Glomerular visceral epithelial cell (primary cell): ENCODE measurements around the gene MCM9.
"Not testable (repeated sequence)": the region's sequence is repeated elsewhere in the genome, so short reads cannot be mapped to it uniquely, and the experiment has no call there.

Experiments used
- DNase-seq: peaks from one replicate; pipeline ENCODE4 v3.0.0-alpha.2; 2016; ENCODE audit errors: extremely low spot score

MCM9 gene

DNA sequence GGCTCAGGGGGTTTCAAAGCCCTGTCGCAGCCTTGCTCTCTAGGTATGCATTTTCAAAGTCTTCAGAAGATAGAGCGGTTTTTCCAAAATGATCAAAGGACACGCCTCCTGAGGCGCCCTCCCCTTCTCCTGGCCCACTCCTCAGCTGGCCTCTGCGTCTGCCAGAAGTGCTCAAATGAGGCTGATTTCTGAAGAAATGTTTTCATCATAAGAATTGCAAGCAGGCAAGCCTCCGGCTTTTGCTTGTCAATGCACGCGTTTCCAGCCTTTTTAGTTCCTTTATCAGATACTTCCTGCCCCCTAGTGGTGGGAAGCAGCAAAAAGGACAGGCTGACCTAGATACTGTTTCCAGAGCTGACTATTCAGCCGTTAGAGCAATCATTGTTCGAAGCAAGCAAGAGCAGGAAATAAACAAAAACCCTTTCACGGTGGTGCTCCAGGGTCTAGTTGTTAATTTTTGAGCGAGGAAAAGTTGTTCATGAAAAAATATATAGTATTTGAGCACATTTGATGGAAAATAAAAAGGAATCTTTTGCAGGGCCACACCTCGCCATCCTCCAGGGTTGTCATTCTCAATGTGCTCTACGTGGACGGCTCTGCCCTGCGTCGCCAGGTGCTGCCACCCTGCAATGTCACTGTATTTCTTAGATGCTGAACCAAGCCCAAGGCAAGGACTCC lies 134.4 kb downstream of the MCM9 start:
- DNase-seq, result peak; percentile 81

DNA sequence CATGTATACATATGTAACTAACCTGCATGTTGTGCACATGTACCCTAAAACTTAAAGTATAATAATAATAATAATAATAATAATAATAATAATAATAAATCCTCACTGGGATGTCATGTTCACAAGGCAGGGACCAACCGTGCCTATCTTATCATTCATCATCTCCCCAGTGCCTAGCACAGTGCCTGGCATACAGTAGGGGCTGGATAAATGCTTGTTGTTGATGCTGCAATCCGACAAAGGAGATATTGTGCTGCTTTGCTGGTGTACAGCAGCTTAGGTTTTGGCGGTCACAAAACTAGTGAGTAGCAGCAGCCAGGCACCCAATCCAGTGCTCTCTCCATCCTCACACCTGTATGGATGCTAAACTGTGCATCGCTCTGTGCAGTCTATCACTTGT lies 135.1 kb downstream of the MCM9 start:
- DNase-seq, result no peak

DNA sequence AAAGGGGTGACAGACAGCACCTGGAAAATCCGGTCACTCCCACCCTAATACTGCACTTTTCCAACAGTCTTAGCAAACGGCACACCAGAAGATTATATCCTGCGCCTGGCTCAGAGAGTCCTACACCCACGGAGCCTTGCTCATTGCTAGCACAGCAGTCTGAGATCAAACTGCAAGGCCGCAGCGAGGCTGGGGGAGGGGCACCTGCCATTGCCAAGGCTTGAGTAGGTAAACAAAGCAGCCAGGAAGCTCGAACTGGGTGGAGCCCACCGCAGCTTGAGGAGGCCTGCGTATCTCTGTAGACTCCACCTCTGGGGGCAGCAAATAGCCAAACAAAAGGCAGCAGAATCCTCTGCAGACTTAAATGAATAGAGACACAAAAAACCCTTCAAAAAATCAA lies 138.4 kb downstream of the MCM9 start:
- DNase-seq, result not testable (repeated sequence)

DNA sequence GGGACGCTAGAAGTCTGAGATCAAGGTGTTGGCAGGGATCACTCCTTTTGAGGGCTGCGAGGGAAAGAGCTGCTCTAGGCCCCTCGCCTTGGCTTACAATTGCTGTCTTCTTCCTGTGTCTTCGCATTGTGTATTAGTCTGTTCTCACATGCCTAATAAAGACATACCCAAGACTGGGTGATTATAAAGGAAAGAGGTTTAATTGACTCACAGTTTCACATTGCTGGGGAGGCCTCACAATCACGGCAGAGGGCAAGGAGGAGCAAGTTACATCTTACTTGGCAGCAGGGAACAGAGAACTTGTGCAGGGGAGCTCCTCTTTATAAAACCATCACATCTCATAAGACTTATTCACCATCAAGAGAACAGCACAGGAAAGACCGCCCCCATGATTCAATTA lies 143.5 kb downstream of the MCM9 start:
- no peak for DNase-seq

DNA sequence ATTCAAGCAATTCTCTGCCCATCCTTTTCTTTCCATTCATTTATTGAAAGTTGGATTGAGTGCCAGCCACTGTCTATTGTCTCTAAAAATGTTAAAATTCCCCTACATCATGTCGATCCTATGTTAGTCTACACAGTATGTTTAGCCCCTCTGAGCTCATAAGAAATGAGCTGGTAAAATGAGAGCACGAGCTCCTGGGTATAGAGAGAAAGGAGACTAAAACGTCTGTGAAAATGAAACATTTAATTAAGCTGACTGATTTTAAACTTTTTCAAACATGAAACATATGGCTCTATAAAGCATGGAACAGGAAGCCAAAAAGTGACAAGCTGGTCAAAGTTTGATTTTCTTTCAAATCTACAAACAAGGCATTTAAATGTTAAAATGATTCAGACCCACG lies 145.0 kb downstream of the MCM9 start:
- no peak for DNase-seq

DNA sequence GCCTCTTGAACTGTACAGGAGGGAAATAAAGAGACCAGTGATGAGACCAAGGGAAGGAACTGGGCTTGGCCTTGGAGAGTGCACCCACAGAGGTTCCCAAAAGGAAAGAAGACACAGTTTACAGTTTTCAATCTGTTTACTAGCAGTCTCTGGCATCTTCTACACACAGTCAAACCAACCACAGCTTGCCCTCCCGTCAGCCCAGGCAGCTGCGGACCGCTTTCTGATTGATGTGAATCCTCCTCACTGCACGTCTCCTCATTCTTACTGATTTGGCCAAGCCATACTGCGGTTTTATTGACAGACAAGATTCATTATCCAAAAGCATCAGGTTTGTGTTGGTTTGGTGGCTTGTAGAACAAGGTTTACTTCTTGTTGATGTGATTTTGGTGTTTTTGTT lies 145.5 kb downstream of the MCM9 start:
- DNase-seq, result no peak

DNA sequence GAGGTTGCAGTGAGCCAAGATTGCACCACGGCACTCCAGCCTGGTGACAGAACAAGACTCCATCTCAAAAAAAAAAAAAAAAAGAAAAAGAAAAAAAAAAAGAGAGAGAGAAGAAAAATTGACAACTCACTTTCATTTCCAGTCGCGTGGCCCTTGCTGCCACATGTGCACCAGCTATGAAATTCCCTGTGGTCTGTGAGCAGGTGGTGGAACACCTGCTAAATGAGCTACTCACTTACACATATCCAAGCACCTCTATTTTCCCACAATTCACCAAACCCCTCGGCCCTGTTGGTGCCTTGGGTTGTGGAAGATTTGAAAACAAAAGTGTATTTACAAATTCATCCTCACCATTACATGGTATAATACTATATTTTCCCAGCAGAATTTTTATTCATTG lies 146.3 kb downstream of the MCM9 start:
- no peak for DNase-seq

DNA sequence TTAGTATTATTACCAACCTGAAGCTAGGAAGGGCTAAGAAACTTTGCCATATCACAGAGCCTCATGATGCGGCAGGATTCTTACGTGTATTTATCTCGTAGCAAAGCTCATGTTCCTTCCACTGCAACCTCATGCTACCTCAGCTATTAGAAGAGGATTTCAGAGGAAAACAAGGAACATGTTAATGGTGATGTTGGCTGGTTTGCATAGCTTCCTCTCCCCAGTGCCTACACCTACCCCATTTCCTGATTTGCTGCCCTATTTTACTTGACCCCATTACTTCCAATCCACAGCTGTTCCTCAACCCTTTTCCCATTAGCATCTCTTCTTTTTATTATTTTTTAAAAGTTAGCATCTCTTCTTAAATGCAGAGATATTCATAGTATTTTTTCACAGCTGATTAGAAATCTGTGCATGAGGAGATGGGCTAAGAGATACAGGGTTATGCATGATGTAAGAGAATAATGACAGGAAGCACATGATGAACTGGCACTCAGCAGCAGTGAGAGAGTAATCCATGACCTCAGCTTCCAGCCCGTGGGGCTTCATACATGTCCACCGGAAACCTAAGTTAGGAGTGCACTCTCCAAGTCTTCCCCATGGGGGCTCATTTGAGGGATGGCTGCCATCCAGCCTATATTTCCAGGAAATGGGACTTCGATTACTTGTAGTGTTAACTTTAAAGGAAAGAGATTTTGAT lies 147.1 kb downstream of the MCM9 start:
- no peak for DNase-seq

DNA sequence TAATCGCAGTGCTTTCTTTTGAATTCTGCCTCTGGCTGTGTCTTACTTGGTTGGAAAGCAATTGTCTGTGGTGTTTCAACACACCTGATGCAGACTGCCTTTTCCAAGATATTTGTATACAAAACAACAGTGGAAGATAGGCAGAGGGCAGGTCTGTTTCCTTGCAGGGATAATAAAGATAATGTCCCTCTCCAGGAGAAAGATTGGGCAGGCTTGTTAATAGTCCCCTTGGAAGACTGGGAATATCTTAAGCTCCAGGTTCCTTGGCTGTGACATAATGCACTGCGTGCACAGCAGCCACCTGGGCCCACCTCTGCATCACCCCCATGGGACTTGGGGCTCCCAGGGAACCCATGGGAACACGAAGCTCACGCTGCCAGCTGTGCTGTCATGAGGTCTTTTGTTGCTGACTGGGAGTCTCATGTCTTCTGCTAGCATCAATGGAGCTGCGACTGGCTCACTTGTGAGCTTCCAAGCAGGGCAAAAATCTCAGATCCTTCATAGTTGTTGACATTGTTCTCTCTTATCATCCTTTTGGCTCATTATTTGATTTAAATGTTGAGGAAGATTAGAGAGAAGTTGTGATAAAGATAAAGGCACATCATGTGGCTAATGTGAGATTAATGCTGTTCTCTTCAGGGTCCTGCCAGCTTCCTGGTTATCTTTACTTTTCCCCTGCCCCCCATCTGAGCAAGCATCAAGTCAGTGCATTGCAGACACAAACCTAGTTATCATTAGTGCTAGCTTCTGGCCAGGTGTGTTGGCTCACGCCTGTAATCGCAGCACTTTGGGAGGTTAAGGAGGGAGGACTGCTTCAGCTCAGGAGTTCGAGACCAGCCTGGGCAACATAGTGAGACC lies 148.1 kb downstream of the MCM9 start:
- no peak for DNase-seq

DNA sequence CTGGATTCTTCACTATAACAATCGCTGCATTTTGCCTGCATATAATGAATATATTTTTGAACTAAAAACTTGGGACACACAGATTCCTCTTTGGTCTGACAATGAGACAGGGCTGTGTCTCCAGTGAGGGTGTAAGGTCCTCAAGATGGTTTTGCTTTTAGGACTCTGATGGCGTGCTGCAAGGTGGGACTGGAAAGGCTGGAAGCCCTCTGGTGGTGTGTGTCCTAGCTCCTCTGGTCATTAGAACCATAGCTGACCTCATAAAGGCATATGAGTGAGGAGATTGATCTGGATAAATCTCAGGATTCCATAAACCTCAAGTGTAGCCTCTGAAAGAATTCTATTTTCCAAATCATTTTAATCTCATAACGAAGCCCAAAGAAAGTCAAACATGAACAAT lies 149.4 kb downstream of the MCM9 start:
- no peak for DNase-seq

DNA sequence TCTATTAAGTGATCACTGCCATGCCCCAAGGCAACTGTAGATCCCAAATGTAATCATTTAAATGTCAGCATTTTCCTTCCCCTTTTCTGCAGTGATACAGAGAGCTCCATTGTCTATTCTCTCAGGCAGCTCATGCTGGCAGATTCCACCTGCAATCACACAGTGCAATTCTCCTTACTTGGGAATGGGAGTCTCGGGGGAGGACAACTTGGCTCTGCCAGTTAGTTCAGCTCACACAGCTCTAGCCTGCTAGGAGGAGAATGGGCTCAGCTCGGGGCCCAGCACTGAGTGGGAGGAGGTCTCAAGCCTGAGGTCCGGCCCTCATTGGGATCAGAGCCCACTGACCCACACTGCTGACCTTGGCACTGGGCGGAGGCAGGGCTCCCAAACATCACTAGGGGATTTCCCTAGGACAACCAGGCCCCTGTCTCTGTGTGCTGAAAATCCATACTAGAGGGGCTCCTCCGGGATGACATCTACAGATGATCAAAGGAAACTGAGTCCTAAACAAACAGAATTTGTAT lies 150.3 kb downstream of the MCM9 start:
- no peak for DNase-seq

DNA sequence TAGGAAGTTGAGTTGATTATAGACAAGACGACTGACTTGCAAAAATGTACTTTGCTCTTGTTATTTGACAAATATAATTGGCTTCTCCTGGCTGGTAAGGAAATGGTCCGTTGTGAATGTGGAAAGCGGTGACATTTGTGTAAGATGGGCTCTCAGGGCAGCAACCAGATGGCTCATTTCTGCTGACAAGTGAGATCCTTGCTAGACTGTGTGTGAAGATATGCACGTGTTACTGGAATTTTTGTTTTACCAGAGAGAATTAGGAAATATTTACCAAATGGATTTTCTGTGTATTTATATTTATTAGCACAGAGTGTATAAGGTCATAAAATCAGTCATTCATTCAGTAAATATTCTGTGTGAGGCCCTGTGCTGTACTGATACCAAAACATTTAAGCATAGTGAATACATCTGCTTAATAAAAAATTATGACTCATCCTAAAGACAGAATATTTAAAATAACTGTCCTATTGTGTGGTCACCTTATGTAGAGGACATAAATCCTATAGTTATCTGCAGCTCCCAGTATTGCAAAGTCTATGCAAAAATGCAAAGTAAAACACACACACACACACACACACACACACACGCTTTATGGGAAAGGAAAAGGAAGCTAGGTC lies 150.9 kb downstream of the MCM9 start:
- DNase-seq, result no peak

DNA sequence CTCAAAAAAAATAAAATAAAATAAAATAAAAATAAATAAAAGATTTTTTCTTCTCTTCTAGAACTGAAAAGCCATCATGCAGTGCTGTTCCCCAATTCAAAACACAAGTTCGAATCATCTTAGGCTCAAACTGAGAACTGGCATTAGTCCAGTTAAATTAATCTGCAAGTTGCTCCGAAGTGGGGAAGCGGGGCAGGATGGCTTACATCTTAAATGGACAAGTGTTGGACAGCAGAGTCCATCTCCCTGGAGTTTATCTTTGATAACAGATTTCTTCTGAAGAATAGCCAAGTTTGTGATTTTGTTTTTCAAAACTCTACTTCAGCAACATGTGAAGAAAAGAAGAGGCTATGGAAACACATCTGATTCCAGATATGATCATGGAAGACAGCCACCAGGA lies 152.3 kb downstream of the MCM9 start:
- no peak for DNase-seq

DNA sequence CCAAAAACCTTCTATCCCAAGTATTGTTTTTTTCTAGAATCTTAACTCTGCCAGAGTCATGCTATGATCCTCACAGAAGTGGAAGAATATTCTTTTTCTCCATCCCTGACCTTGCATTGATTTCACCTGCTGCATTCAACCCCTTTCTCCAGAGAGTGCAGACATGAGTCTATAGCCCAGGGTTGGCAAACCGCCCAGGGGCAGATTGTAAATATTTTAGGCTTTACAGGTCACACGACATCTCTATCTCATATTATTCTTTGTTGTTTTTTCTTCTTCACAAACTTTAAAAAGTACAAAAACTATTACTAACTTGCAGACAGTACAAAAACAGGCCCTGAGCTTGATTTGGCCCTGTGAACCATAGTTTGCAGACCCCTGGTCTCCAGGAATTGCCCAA lies 153.1 kb downstream of the MCM9 start:
- DNase-seq, result no peak

DNA sequence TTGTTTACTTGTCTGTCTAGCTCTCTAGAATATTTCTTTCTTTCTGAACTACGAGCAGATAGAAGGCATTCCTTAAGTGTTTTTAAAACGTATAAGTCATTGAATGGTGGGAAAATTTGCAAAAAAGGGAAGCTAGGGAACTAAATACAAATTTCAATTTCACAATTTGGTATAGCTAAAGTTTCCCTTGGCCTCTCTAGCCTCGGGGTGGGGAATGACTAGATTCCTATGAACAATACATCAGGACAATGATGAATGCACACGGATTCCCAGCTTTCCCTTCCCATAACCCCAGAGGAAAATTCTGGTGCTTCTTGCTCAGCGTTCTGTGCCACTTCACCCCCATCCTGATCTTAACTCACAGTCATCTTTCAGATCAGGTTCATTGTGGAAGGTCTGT lies 154.3 kb downstream of the MCM9 start:
- DNase-seq, result no peak

DNA sequence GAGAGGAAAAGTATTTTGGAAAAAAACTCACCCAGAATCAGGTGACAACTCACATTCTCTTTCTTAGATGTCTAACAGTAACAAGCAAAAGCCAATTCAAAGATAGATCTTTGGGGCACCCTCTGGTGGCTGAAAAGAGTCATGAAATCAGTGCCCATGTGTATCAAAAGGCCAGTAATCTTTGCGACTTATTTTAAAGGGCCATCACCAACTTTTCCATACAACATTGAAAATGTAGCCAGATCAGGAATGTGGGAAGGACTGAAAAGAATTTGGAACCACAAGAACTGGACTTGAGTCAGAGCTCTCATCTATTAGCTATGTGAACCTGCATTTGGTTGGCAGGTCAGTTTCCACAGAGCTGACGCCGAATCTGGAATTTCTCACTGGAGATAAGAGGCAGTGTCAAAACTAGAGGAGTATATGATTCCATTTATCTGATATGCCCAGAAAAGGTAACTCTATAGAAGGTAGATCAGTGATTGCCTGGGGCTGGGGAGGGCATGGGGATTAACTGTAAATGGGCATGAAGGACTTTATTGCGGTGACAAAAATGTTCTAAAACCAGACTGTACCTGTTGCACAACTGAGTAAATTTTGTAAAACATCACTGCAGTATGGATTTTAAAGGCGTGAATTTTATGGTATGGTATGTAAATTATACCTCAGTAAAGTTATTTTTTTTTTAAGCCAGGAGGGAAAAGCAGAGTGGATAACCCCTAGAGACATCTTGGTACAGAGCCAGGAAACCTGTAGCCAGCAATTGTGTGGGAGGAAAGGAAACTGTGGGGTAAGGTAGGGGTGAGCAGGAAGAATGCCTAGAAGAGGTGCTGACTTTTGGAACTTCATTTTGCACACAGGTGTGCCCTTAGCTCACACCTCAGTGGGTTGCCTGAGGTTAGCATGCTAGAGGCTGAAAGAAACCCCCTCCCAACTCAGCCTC lies 158.1 kb downstream of the MCM9 start:
- DNase-seq, result peak; percentile 86

DNA sequence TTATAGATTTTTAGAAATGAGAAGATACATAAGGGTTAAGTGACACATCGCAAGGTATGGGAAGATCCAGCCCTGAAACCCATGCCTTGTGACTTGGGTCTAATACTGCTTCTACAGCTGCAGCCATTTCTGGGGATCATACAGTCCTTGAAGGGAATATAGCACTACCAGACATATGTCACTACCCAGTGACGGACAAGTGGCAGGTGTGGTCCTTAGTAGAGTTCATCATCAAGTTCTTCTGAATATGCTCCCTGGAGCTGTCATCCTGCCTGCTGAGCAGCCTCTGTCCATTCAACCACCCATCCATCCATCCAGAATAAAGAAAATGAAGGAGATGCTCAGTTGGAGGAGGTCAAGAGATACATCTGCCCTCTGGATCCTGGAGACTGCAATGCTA lies 159.6 kb downstream of the MCM9 start:
- no peak for DNase-seq

DNA sequence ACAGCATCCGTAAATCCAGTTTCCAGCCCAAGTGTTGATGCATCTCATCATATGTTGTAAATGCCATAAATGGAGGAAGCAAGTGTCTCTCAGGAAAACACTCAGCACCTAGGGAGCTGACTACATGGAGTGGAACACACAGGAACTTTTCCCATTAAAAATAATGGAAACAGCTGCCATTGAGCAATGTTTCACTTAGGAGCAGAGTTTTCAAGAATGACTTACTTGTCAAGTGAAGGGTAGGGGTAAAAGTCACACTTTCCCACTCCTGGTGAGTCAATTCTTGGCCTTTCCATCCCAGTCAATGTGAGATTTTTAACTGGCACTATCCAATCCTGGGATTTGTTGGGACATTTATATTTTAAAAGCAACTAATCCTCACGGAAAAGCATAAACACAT lies 160.4 kb downstream of the MCM9 start:
- no peak for DNase-seq

DNA sequence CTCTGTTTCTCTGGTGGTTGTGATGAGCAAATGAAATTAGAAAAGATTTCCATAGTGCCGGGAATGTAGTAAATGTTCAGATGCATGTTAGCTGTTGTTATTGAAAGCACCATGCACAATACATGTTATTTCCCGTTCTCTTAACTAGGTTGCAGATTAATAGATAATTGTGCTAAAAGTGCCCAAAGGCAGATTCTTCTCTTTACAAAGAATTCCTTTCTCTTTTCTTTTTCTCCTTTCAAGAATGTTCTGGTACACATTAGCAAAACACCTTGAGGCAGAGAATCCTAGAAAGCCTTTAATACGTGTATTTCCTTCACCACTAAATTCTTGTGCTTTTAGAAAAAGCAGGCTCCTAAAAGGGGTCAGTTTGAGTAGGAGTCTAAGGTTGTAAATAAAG lies 162.1 kb downstream of the MCM9 start:
- no peak for DNase-seq

DNA sequence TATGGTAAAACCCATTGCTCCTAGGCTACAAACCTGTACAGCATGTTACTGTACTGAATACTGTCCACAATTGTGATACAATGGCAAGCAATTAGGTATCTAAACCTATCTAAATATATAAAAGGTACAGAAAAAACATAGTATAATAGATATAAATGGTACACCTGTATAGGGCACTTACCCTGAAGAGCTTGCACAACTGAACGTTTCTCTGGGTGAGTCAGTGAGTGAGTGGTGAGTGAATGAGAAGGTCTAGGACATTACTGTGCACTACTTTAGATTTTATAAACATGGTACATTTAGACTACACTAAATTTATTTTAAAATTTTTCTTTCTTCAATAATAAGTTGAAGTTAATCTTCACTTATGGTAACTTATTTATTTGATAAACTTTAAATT lies 163.7 kb downstream of the MCM9 start:
- no peak for DNase-seq

DNA sequence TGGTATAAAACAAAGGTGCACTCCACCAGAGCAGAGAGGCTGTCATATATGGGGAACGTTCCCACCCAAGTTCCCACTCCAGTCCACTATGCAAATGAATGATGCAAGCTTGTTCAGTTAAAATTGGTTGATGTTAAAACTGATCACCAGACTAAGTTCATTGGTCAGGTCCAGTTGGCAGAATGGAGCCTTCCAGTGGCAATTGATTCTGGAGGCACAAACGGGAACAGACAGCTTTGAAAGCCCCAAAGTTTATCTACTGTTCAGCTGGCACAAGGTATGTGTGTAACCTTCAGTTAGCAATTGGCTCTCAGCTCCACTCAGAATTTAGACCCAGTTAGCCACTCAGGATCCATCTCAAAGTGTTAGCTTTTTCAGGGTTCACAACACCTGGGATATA lies 164.1 kb downstream of the MCM9 start:
- DNase-seq, result no peak
